Skeletal muscle tissue (tissue), 4 donors: ENCODE data around the gene TRAPPC12. TPM values are rescaled to one million over a fixed set of nuclear protein-coding genes. Genes with fewer than 3 reads are reported as not detected.
"Not testable (repeated sequence)": the region's sequence is repeated elsewhere in the genome, so short reads cannot be mapped to it uniquely, and the experiment has no call there.

Source experiments
- H3K27ac ChIP-seq: one replicate; pipeline ENCODE4 v1.7.0; 2013; ENCODE audit warnings: mild to moderate bottlenecking, low read depth, low read length, inconsistent platforms
- H3K27me3 ChIP-seq, 3 donors: one replicate each; pipeline ENCODE4 v1.7.0; 2013; ENCODE audit warnings: low read length in 3 of 3; ENCODE audit not compliant: control insufficient read depth in 3 of 3, insufficient read depth in 3 of 3
- H3K36me3 ChIP-seq, 3 donors: one replicate each; pipeline ENCODE4 v1.7.0; 2013; ENCODE audit warnings: low read length in 3 of 3; ENCODE audit not compliant: control insufficient read depth in 3 of 3, insufficient read depth in 3 of 3
- H3K4me1 ChIP-seq, 3 donors: one replicate each; pipeline ENCODE4 v1.7.0; 2013; ENCODE audit warnings: low read length in 3 of 3, mild to moderate bottlenecking in 3 of 3; ENCODE audit not compliant: control insufficient read depth in 3 of 3, insufficient read depth in 3 of 3
- H3K4me3 ChIP-seq, 3 donors: one replicate each; pipeline ENCODE4 v1.7.0; 2013; ENCODE audit warnings: low read length in 3 of 3
- H3K9ac ChIP-seq, 3 donors: one replicate each; pipeline ENCODE4 v1.7.0; 2013; ENCODE audit warnings: low read length in 3 of 3, mild to moderate bottlenecking in 3 of 3, moderate library complexity in 2 of 3, low read depth in 1 of 3
- H3K9me3 ChIP-seq, 3 donors: one replicate each; pipeline ENCODE4 v1.7.0; 2013; ENCODE audit warnings: low read length in 3 of 3; ENCODE audit not compliant: control insufficient read depth in 3 of 3
- total RNA-seq: library from RNA; depleted of rRNA; stranded (reverse); fragments of >200 nt; gene quantifications from one replicate; pipeline ENCODE4 v1.2.3, GENCODE V29; 2014
- donor health status: Osteomylitis.

Gene TRAPPC12
- total RNA-seq, 1 donor from 2014 or later = 50.6 TPM

DNA sequence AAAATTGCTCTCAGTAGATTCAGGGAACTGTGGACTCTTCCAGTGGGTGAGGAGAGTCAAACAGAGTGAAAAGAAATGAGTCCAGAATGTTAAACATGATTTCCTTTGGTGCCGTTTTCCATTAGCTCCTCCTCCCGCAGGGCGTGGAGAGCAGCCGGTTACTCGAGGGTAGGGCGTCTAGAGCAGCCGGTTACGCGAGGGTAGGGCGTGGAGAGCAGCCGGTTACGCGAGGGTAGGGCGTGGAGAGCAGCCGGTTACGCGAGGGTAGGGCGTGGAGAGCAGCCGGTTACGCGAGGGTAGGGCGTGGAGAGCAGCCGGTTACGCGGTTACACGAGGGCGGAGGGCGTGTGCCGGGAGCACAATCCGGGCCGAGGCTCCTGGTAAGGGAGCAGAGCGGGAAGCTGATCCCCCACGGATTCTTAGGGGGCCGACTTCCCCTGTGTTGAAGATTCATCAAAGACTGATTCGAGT, 69.0 kb downstream of the TRAPPC12 start:
- not testable (repeated sequence) for H3K9me3 ChIP-seq, H3K27me3 ChIP-seq, H3K27ac ChIP-seq, H3K9ac ChIP-seq
- Histone ChIP-seq H3K4me1 (peaks cover 6 to 11% (median 10%) of the 10 kb centered on the region in 3 donors), H3K36me3 (peaks cover 30 to 50% (median 39%) of the 10 kb centered on the region in 3 donors), H3K4me3 (peak overlapping the region in 1 of 3 donors; percentile 28)

- Histone ChIP-seq H3K27ac (no peak overlapping the region), H3K9me3 (no peaks in the 10 kb centered on the region), H3K4me1 (peaks cover 6 to 13% (median 10%) of the 10 kb centered on the region in 3 donors), H3K36me3 (peaks cover 24 to 44% (median 33%) of the 10 kb centered on the region in 3 donors), H3K4me3 (no peak overlapping the region), H3K27me3 (no peaks in the 10 kb centered on the region), H3K9ac (no peak overlapping the region)
These were observed 69.6 kb downstream of the TRAPPC12 start for GRCh38 chr2:3449086-3449485.

DNA sequence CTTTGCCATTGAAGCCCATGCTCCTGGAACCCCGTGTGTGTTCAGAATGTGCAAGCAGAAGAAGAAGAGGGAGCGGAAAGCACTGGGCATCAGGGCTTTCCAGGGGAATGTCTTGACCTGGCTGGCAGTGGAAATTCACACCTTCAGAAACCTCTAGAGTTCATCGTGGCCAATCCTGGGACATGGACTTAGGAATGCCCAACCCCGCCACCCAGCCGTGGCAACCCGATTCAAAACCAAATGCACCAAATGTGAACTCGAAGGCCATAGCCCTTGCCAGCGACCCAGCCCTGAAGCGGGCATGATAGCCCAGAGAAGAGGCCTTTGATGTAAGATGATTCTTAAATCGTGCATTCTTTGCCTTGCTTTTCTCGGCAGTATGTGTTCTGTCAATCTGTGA, 70.4 kb downstream of the TRAPPC12 start:
- Histone ChIP-seq H3K27me3 (no peaks in the 10 kb centered on the region), H3K36me3 (peaks cover 20 to 38% (median 32%) of the 10 kb centered on the region in 3 donors), H3K4me3 (no peak overlapping the region), H3K27ac (no peak overlapping the region), H3K9me3 (no peaks in the 10 kb centered on the region), H3K4me1 (peaks cover 6 to 15% (median 10%) of the 10 kb centered on the region in 3 donors), H3K9ac (no peak overlapping the region)

DNA sequence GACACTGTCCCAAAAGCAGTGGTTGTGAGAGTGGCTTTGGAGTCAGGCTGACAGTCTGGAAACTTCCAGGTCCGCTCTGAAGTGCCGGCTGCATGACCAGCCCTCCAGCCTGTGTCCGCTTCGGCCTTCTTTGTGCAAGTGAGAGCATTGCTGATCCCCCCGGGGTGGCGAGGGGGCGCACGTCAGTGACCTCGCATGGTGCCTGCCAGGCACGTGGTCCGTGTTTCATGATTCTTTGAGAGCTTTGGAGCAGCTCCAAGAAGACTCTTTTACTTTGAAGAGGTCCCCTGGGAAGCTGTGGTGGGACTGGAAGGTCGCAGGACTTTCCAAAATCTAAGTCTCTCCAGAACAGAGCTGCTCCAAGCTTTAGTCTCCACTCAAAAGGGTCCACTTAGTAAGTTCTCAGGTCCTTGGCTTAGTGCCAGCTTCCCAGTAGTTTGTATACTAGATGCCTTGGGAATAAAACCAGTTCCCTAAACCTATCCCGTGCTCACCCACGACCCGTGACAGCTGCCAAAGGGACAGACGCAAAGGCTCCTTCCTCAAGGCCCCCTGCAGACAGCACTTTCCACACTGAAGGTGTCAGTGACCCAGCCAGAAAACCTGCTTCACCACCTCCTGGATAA, 71.0 kb downstream of the TRAPPC12 start:
- Histone ChIP-seq H3K9ac (peak overlapping the region in 1 of 3 donors; percentile 33), H3K36me3 (peaks cover 16 to 32% (median 28%) of the 10 kb centered on the region in 3 donors), H3K4me1 (peaks cover 6 to 15% (median 10%) of the 10 kb centered on the region in 3 donors), H3K27ac (no peak overlapping the region), H3K9me3 (no peaks in the 10 kb centered on the region), H3K4me3 (no peak overlapping the region), H3K27me3 (no peaks in the 10 kb centered on the region)

DNA sequence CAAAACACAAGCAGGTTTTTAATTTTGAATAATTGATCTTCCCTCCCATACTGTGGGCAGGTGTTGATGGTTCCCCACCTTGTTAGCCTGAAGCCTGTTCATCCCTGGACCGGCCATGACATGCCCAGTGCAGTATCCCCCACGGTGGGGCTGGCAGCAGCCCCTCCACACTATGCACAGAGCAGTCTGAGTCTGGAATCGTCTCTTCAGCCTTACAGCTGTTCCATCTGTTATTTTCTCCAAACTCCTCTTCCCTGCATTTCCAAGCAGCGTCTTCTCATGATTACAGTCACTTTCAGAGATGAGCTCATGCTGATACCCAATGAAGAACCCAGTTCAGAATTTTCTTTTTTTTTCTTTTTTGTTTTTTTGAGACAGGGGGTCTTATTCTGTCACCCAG, 71.7 kb downstream of the TRAPPC12 start:
- Histone ChIP-seq H3K4me1 (peaks cover 6 to 15% (median 10%) of the 10 kb centered on the region in 3 donors), H3K9ac (no peak overlapping the region), H3K36me3 (peaks cover 11 to 26% (median 25%) of the 10 kb centered on the region in 3 donors), H3K4me3 (no peak overlapping the region), H3K27me3 (no peaks in the 10 kb centered on the region), H3K27ac (no peak overlapping the region), H3K9me3 (no peaks in the 10 kb centered on the region)

DNA sequence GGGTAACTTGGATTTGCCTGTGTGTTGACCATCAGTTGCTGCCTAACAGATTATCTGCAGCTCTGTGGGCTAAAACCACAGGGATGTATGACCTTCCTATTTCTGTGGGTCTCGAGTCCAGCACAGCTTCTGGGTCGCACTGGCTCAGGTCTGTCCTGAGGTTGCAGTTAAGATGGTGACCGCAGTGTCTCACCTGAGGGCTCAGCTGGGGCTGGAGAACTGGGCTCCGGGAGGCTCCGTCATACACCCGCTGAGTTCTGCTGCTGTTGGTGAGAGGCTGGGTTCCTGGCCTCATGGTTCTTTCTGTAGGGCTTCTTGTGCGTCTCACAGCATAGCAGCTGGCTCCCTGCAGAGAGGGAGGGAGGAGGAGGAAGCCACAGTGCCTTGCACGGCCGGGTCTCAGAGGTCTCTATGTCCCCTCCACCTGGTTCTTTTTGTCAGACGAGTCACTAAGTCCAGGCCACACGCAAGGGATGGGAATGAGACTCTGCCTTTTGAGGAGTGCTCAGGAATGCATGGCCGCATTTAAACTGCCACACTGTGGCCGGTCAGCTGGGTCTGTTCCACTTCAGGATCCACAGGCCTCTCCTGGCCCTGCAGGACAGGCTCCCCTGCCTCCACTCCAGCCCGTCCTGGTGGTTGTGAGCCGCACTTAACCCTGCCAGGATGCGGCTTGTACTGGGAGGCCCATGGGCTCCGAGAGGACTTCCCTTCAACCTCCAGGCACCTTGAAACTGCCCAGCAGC, 72.6 kb downstream of the TRAPPC12 start:
- H3K27ac ChIP-seq = no peak overlapping the region
- H3K9ac ChIP-seq = no peak overlapping the region
- peaks cover 6 to 15% (median 10%) of the 10 kb centered on the region in 3 donors for H3K4me1 ChIP-seq
- H3K36me3 ChIP-seq = peaks cover 5 to 28% (median 24%) of the 10 kb centered on the region in 3 donors
- H3K4me3 ChIP-seq = no peak overlapping the region
- no peaks in the 10 kb centered on the region for H3K9me3 ChIP-seq
- no peaks in the 10 kb centered on the region for H3K27me3 ChIP-seq

- Histone ChIP-seq H3K9me3 (no peaks in the 10 kb centered on the region), H3K4me1 (peaks cover 0 to 8% (median 7%) of the 10 kb centered on the region in 3 donors), H3K27me3 (no peaks in the 10 kb centered on the region), H3K9ac (no peak overlapping the region), H3K4me3 (peak overlapping the region in 1 of 3 donors; percentile 45), H3K27ac (no peak overlapping the region), H3K36me3 (peaks cover 15 to 32% (median 29%) of the 10 kb centered on the region in 3 donors)
These were observed 73.9 kb downstream of the TRAPPC12 start for GRCh38 chr2:3453190-3453999.

- not testable (repeated sequence) for H3K9me3 ChIP-seq, H3K27ac ChIP-seq, H3K4me3 ChIP-seq, H3K4me1 ChIP-seq, H3K9ac ChIP-seq, H3K27me3 ChIP-seq
- H3K36me3 ChIP-seq = peaks cover 18 to 35% (median 30%) of the 10 kb centered on the region in 3 donors
These were observed 74.5 kb downstream of the TRAPPC12 start for GRCh38 chr2:3454005-3454404.

DNA sequence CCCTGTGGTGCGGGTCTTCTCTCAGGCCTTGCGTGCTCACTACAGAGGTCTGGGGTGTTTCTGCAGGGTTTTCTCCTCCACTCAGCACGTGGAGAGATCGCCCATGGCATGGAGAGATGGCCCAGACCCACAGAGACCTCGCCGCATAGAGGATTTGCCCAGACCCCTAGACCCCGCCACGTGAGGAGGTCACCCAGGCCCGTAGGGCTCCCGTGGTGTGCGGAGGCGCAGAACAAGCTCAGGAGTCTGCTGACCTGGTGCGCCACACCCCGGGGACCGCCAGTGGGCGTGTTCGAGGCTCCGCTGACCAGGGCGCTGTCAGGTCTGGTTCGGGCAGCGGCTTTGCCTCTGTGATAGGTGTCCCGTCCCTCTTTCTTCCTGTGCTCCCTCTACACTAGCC, 75.3 kb downstream of the TRAPPC12 start:
- peaks cover 20 to 32% (median 23%) of the 10 kb centered on the region in 3 donors for H3K36me3 ChIP-seq
- H3K9ac ChIP-seq = no peak overlapping the region

More for the DNA sequence above, 75.3 kb downstream of the TRAPPC12 start:
- Histone ChIP-seq H3K9me3 (no peaks in the 10 kb centered on the region), H3K27me3 (no peaks in the 10 kb centered on the region), H3K4me3 (no peak overlapping the region), H3K4me1 (peaks cover 8 to 17% (median 15%) of the 10 kb centered on the region in 3 donors), H3K27ac (no peak overlapping the region)
